Measurements from ENCODE around the gene TMEM163.
"Not testable (repeated sequence)": the region's sequence is repeated elsewhere in the genome, so short reads cannot be mapped to it uniquely, and the experiment has no call there.

The TMEM163 gene

DNA sequence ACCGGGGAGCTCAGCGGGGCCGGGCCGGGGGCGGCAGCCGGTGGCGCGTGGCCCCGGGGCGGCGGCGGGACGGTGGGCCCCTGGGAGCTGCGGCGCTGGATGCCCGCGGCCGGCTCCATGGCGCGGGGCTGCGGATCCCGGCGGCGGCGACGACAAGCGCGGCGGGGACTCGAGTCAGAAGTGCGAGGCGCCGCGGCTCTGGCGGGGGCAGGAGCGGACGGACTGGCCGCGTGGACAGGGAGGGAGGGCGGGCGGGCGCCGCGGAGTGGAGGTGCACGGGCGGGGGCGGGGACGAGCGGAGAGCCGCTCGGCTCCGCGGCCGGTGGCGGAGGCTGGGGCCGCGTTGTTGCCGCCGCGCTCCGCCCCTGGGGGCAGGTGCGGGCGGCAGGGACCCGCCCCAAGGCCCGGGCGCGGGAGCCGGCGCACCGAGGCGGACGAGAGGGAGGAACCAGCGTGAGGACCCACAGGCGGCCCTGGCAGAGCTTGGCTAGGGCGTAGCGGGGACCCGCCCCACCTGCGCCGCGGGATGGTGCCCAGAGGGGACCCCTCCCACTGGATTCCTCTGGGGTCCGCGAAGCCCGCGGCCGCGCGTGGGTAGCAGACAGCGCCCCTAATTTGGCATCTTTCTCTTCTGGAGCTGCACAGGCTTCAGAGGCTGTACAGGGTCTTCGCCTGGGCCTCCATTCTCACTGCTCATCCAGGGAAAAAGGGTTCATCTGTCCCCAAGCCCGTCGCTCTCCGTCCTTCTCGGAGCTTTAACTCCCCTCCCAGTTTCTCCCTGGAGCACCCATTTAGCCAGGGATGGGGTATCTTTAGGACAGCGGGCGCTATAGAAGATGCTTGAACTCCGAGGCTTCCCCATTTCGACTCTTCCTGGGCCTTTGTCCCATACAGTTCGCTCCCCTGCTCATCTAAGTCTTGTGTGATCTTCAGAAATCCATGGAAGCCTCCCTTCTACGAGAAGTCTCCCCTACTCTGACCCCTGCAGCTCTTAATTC lies at the start of gene TMEM163:
TSS of gene TMEM163 (minus strand) at position 184 of the 998 bp plus-strand sequence.
- no peak for FAIRE-seq

GRCh38 chr2:134766583-134766982 lies 47.8 kb upstream of the TMEM163 start:
- no peak for FAIRE-seq

- FAIRE-seq = no peak
Measured at GRCh38 chr2:134765987-134766386, 47.2 kb upstream of the TMEM163 start.

DNA sequence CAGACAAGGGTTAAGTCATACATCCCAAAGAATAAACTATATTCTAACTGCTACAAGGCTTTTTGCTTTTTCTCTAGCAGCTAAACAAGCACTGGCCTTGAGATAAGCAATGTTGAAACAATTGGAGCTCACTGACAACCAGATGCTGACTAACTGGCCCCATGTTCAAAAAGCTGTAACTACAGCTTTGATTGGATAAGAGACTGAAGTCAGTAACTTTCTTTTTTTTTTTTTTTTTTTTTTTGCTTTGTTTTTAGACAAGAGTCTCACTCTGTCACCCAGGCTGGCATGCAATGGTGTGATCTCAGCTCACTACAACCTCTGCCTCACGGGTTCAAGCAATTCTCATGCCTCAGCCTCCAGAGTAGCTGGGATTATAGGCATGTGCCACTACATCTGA lies 45.4 kb upstream of the TMEM163 start:
- FAIRE-seq = no peak

DNA sequence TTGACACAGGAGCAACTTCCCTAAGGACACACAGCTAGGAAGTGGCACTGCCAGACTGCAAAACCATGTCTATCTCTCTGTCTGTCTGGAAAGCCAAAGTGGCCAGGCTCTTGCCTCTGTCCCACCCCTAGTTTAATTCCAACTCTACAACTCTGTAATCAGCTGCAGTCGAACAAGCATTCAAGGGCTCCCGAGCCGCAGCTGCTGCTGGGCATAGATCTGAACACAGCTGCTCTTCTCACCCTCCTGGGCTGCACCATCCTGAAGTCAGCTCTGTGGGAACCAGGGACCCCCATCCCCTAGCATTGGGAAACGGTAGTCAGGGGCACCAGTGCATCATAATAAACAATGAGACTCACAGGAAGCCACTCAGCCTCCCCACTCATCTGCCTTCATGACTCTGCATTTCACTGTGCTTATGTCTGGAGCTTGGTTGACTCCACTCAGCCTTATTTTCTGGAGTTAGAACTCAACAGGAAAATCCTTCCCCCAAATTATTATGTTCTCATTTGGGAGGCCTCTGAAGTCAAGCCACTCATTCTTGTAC lies 44.4 kb upstream of the TMEM163 start:
- no peak for FAIRE-seq

DNA sequence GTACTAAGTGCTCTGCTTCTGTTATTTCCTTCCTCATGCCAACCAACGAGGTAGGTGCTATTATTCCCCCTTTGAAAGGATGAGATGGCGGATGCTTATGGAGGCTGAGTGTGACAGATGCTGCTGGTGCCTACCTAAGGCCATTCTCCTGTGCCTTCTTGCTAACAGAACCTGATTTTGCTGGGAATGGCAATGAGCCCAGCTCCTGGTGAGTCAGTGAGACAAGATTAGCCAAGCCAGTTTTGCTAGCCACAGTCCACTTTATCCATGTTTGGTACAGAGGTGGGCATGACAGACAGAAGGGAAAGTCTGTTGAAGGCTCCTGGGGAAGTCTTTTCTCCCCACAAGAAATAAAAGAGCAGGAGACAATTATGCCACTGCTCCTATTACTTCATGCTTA lies 43.7 kb upstream of the TMEM163 start:
- FAIRE-seq = no peak

GRCh38 chr2:134760385-134760784 lies 41.6 kb upstream of the TMEM163 start:
- FAIRE-seq = no peak

DNA sequence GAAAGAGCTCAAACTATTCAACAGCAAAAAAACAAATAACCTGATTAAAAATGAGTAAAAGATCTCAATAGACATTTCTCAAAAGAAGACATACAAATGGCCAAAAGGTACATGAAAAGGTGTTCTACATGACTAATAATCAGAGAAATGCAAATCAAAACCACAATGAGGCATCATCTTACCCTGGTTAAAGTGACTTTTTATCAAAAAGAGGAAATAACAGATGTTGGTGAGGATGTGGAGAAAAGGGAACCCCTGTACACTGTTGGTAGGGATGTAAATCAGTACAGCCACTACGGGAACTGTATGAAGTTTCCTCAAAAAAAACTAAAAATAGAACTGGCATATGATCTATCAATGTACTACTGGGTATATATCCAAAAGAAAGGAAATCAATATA lies 39.8 kb upstream of the TMEM163 start:
- no peak for FAIRE-seq

- FAIRE-seq = not testable (repeated sequence)
Measured at GRCh38 chr2:134751981-134752380, 33.2 kb upstream of the TMEM163 start.

- FAIRE-seq = no peak
Measured at GRCh38 chr2:134745546-134745945, 26.7 kb upstream of the TMEM163 start.

DNA sequence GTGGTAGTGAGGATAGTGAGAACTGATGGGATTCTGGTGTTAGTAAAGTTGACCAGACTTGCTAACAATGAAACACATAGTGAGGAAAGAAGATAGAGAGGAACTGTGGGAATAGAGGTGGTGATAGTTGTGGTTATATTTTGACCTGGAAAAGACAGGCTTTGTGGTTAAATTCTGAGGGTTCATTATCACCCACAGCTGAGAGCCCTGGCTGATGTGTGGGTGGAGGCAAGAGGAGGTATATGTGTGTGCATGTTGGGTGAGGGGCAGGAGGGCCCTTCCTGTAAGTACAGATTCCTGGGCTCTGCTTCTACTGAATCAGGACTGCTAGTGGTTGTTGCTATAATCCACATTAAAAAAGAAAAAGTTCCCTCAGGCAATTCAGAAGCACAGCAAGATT lies 26.2 kb upstream of the TMEM163 start:
- FAIRE-seq = no peak

DNA sequence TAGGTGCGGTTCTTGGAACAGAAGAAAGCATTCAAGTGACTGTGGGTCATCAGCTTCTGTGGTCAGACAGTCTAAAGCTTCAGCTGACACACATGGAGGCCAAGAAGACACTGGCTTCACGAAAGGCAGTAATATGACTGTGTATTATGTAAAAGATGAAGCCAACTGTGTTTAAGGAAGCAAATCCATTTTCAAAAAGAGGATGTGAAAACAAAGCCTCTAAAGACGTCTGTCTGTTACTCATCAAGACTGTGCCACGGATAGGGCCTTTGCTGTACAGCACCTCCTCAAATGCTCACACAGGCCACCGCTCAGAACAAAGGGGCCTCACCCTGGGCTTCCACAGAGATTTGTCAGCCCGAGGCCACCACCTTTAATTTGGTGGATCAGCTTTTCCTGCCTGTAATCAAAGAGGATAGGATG lies 21.1 kb upstream of the TMEM163 start:
- no peak for FAIRE-seq

GRCh38 chr2:134739236-134739878 lies 20.6 kb upstream of the TMEM163 start:
- no peak for FAIRE-seq

DNA sequence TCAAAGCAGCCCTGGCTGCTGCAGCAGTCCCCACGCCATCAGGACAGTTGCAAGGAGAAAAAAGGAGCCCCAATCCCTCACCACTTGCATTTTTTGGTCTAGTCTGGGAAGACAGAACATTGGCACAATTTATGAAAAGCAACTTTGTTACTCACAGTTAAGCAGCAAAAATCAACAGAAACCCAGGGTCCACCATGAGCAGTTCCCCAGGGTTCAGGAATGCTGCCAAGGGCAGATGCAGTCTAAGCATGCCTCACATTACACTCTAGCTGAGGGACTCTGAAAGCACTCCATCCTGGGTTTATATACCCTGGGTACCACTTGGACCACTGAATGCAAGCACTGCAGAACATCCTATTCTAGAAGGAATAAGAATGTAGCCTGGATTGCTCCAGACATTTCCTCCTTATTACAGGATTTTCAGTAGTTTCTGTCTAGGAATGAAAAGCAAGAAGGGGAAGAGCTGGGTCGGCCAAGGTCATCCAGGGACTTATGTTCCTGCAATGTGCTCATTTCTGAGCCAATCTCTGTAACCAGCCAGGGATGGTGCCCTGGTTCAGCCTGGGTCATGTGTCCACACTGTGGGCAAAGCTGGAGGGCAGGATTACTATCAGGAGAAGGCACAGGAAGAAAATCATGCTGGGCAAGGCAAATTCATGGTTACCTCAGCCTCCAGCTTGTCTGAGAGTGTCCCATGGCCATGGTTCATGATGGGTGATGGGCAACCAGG lies 19.5 kb upstream of the TMEM163 start:
- FAIRE-seq = no peak

- no peak for FAIRE-seq
Measured at GRCh38 chr2:134737671-134738070, 18.9 kb upstream of the TMEM163 start.

DNA sequence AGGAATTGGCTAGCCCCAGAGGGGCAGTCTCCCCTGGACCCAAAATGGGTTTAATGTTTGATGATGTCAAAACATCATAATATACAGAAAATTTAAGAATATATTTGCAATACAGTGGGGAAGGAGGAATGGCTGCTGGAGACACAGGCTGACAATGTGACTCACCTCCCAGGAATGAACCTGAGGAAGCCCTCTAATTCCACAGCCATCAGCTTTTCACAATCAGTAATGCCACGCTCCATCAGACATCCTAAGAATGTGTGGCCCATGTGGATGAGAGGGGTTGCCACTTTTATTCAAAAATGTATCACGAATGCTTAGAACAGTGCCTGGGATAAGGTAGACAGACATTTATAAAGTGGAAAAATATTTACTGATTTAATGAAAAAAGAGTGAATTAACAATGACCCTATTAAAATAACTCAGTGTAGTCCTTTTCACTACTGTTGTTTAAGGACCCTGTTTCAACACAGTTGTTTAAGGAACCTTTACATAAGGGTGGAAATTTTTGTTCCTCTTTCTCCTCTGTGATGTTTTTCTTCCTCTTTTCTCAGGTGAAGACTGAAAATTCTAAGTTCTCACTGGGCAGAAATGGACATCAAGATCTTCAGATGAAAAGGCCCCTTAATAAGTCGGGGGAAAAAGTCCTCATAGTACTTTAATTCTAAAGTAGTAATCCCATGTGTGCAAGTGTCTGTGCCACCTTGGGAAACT lies 17.5 kb upstream of the TMEM163 start:
- FAIRE-seq = no peak

DNA sequence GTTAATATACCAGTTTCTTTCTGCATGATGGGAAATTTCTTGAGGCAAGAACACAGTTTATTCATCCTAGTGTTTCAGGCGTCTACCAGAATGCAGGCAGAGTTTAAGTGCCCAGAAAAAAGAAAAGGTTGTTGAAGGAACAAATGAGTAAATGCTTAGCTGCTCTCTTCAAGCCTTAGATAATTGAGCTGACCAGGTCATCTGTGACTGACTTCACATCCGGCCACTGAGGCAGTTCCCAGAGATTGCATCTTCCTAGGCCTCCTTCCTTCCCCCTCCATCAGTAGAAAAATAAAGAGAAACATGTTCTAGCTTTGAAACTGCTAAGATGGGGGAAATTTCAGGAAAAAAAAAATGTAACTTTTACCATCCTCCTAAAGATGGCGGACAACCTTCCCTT lies 9.4 kb upstream of the TMEM163 start:
- FAIRE-seq = no peak

DNA sequence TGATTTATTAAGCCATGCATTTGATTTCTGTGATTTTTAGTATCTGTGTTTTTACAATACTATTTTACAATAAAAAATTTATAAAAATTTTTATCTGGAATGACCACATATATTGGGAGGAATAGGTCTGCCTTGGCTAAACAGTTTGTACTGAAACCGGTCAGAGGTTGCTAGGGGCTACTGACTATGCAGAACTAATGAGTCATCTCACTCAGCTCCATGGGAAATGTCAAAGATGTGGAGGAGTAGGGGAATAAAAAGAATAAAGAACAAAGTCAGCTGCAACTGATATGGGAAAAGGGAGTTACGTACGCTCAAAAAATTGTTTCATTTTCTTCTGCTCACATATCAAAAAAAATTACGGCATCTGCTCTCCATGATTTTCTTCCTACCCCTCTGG lies 8.6 kb upstream of the TMEM163 start:
- FAIRE-seq = no peak

DNA sequence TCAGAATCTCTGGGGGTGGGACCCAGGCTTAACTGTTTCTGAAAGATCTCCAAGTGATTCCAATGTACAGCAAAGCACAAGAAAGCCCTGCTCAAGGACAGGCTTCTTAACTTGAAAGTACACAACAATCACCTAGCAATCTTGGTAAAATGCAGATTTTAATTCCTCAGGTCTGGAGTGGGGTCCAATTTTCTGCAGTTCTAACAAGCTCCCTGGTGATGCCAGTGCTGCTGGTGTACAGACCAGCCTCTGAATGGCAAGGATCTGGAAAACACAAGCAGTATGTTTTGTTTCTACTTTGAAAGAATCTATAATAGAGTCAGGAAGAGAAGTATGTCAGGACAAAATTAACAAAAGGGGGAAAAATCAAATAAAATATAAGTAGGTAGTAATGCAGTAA lies 7.8 kb upstream of the TMEM163 start:
- no peak for FAIRE-seq

- FAIRE-seq = no peak
Measured at GRCh38 chr2:134725876-134726275, 7.1 kb upstream of the TMEM163 start.

DNA sequence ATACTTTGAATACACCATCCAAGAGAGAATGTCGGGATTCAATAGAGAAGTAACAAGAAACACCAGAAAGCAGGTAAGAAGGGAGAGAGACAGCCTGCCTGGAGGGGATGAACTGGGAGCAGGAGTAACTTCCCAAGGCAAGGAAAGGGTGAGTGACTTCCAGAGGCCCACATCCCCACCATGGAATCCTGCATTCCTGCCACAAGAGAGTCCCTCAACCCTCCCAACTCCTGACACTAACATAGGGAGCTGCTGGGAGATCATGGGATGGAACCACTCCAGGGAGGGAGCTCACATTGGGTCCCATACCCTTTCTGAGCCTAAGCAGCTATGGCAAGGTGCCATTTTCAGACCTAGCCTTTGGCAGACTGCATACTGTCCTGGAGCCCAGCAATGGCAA lies 5.5 kb upstream of the TMEM163 start:
- no peak for FAIRE-seq

DNA sequence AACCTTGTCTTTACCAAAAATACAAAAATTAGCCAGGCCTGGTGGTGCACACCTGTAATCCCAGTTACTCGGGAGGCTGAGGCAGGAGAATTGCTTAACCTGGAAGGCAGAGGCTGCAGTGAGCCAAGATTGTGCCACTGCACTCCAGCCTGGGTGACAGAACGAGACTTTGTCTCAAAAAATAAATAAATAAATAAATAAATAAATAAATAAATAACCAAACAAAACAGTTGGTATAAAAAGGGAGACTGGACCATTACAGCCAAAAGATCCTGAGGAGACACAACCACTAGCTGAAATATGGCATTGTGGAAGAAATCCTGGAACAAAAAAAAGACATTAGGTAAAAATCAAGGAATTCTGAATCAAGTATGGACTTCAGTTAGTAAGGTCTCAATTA lies 4.9 kb upstream of the TMEM163 start:
- FAIRE-seq = not testable (repeated sequence)

GRCh38 chr2:134722728-134723127 lies 3.9 kb upstream of the TMEM163 start:
- FAIRE-seq = no peak
